ENCODE measurements around the gene KCNT1.

KCNT1 gene

GRCh38 chr9:135673941-135674340 is 28.0 kb upstream of the KCNT1 start:
- no peak for DNase-seq

GRCh38 chr9:135674977-135675376 is 27.0 kb upstream of the KCNT1 start:
- no peak for DNase-seq

- no peak for DNase-seq
These were observed 25.1 kb upstream of the KCNT1 start for GRCh38 chr9:135676891-135677290.

GRCh38 chr9:135677641-135678168 is 24.3 kb upstream of the KCNT1 start:
- no peak for DNase-seq

- DNase-seq, result no peak
These were observed 23.6 kb upstream of the KCNT1 start for GRCh38 chr9:135678236-135679017.

GRCh38 chr9:135680056-135680455 is 21.9 kb upstream of the KCNT1 start:
- DNase-seq, result no peak

GRCh38 chr9:135681161-135681560 is 20.8 kb upstream of the KCNT1 start:
- no peak for DNase-seq

- DNase-seq, result no peak
These were observed 18.5 kb upstream of the KCNT1 start for GRCh38 chr9:135683401-135684034.

GRCh38 chr9:135684691-135685090 is 17.3 kb upstream of the KCNT1 start:
- DNase-seq, result no peak

- DNase-seq, result no peak
These were observed 14.8 kb upstream of the KCNT1 start for GRCh38 chr9:135687216-135687615.

- no peak for DNase-seq
These were observed 13.0 kb upstream of the KCNT1 start for GRCh38 chr9:135689011-135689410.

- DNase-seq, result no peak
These were observed 11.0 kb upstream of the KCNT1 start for GRCh38 chr9:135690836-135691570.

- DNase-seq, result no peak
These were observed 9.6 kb upstream of the KCNT1 start for GRCh38 chr9:135692410-135692809.

GRCh38 chr9:135693265-135693664 is 8.7 kb upstream of the KCNT1 start:
- no peak for DNase-seq

GRCh38 chr9:135693771-135694170 is 8.2 kb upstream of the KCNT1 start:
- DNase-seq, result no peak

GRCh38 chr9:135694414-135694813 is 7.6 kb upstream of the KCNT1 start:
- DNase-seq, result no peak

- DNase-seq, result no peak
These were observed 6.9 kb upstream of the KCNT1 start for GRCh38 chr9:135695036-135695435.

GRCh38 chr9:135695642-135696041 is 6.3 kb upstream of the KCNT1 start:
- DNase-seq, result no peak

- no peak for DNase-seq
These were observed 5.5 kb upstream of the KCNT1 start for GRCh38 chr9:135696446-135696845.

- no peak for DNase-seq
These were observed 4.8 kb upstream of the KCNT1 start for GRCh38 chr9:135697226-135697625.

- no peak for DNase-seq
These were observed 3.7 kb upstream of the KCNT1 start for GRCh38 chr9:135698236-135698635.

- DNase-seq, result no peak
These were observed 3.2 kb upstream of the KCNT1 start for GRCh38 chr9:135698767-135699166.

- DNase-seq, result no peak
These were observed 2.5 kb upstream of the KCNT1 start, which contains the start of gene SOHLH1 for GRCh38 chr9:135699440-135699839. SOHLH1 (minus strand) TSS chr9:135699481; CDS start chr9:135699467, 14 bp downstream.

- no peak for DNase-seq
These were observed 1.5 kb upstream of the KCNT1 start for GRCh38 chr9:135700525-135700924.
